ENCODE measurements around the gene SYDE2. TPM values are rescaled to one million over a fixed set of nuclear protein-coding genes. Genes with fewer than 3 reads are reported as not detected.
A peak's percentile ranks its signal among the peaks of the same experiment; 100 is the strongest.
"Not testable (repeated sequence)": the region's sequence is repeated elsewhere in the genome, so short reads cannot be mapped to it uniquely, and the experiment has no call there.

The SYDE2 gene
- total RNA-seq, 1 donor from 2014 or later = 41.7 TPM

DNA sequence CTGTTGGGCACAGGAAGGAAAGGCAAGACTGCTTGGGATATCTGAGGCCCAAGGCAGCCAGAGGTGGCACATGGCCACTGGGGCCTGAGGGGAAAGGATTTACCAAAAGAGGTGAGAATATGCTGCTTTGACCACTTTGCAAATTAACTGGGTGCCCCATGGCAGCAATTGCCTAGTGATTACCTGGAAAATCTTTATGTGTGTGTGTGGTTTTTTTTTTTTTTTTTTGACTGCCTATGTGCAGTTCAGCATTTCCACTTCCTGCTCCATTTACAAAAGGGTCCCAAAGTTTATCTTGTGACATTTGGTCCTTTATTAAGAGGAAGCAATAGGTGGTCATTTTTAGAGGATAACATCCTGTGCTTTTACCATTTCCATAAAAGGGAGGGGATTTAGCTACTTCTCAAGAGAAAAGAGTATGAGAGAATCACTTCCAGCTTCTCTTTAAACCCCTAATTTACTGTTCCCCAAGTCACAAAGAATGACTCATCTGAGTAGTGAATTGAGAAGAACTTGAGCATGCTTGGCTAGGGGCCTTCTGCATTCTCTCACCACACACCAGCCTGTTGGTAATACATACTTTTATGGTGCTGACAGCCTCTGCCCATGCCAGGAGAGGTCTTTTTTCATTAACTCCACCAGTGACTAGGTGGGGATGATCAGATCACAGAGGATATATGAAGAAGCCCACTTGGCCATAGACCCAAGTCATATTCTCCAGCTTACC, 52.1 kb downstream of the SYDE2 start:
- Mint-ChIP-seq H3K27ac (no peak overlapping the region), H3K4me1 (peaks cover 42% of the 10 kb centered on the region), H3K36me3 (peaks cover 4% of the 10 kb centered on the region), H3K27me3 (ENCODE audit: low read depth) (no peaks in the 10 kb centered on the region), H3K4me3 (no peak overlapping the region), H3K9me3 (peaks cover 12% of the 10 kb centered on the region)
- TF ChIP-seq, protein P1, sequence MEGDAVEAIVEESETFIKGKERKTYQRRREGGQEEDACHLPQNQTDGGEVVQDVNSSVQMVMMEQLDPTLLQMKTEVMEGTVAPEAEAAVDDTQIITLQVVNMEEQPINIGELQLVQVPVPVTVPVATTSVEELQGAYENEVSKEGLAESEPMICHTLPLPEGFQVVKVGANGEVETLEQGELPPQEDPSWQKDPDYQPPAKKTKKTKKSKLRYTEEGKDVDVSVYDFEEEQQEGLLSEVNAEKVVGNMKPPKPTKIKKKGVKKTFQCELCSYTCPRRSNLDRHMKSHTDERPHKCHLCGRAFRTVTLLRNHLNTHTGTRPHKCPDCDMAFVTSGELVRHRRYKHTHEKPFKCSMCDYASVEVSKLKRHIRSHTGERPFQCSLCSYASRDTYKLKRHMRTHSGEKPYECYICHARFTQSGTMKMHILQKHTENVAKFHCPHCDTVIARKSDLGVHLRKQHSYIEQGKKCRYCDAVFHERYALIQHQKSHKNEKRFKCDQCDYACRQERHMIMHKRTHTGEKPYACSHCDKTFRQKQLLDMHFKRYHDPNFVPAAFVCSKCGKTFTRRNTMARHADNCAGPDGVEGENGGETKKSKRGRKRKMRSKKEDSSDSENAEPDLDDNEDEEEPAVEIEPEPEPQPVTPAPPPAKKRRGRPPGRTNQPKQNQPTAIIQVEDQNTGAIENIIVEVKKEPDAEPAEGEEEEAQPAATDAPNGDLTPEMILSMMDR (IDR thresholded peaks at IDR 0.05; ENCODE audit: unreplicated experiment) = no peak
- DNase-seq (ENCODE audit: low spot score in 2 of 2, unreplicated experiment in 2 of 2) = no peak

GRCh38 chr1:85146972-85147359, 53.9 kb downstream of the SYDE2 start:
- peaks cover 12% of the 10 kb centered on the region for H3K9me3 Mint-ChIP-seq
- peaks cover 37% of the 10 kb centered on the region for H3K4me1 Mint-ChIP-seq
- H3K27ac Mint-ChIP-seq = peak overlapping the region; percentile 51
- H3K36me3 Mint-ChIP-seq = peaks cover 4% of the 10 kb centered on the region
- H3K4me3 Mint-ChIP-seq = no peak overlapping the region
- no peak for DNase-seq (ENCODE audit: low spot score in 2 of 2, unreplicated experiment in 2 of 2)
- H3K27me3 Mint-ChIP-seq (ENCODE audit: low read depth) = no peaks in the 10 kb centered on the region
- TF ChIP-seq, protein P1 (IDR thresholded peaks at IDR 0.05; ENCODE audit: unreplicated experiment) = peak; percentile 28

GRCh38 chr1:85146298-85146971, 54.4 kb downstream of the SYDE2 start:
- peaks cover 34% of the 10 kb centered on the region for H3K4me1 Mint-ChIP-seq
- H3K9me3 Mint-ChIP-seq = peaks cover 12% of the 10 kb centered on the region
- not testable (repeated sequence) for H3K27me3 Mint-ChIP-seq (ENCODE audit: low read depth); H3K4me3 Mint-ChIP-seq; H3K36me3 Mint-ChIP-seq; DNase-seq (ENCODE audit: low spot score in 2 of 2, unreplicated experiment in 2 of 2); H3K27ac Mint-ChIP-seq

DNA sequence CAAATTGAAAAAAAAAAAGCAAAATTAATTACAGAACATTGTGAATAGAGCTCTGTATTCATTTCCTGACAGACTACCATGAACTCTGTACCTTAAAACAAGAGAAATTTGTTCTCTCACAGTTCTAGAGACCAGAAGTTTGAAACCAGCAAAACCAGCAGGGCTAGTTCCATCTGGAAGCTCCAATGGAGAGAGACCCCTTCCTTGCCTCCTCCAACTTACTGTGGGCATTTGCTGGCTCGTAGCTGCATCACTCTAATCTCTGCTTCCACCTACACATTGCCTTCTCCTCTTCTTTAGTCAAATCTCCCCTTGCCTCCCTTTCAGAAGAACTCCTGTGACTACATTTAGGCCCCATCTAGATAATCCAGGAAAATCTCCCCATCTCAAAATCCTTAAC, 56.5 kb downstream of the SYDE2 start:
- peak overlapping the region; percentile 41 for H3K27ac Mint-ChIP-seq
- H3K9me3 Mint-ChIP-seq = peaks cover 12% of the 10 kb centered on the region
- H3K4me3 Mint-ChIP-seq = no peak overlapping the region
- peaks cover 20% of the 10 kb centered on the region for H3K4me1 Mint-ChIP-seq
- H3K27me3 Mint-ChIP-seq (ENCODE audit: low read depth) = no peaks in the 10 kb centered on the region
- H3K36me3 Mint-ChIP-seq = peaks cover 4% of the 10 kb centered on the region
- DNase-seq (ENCODE audit: low spot score in 2 of 2, unreplicated experiment in 2 of 2) = no peak
- TF ChIP-seq, protein P1 (IDR thresholded peaks at IDR 0.05; ENCODE audit: unreplicated experiment) = no peak

GRCh38 chr1:85142753-85143152, 58.1 kb downstream of the SYDE2 start:
- Mint-ChIP-seq H3K4me1 (peaks cover 16% of the 10 kb centered on the region), H3K27ac (no peak overlapping the region), H3K27me3 (ENCODE audit: low read depth) (no peaks in the 10 kb centered on the region), H3K4me3 (no peak overlapping the region), H3K9me3 (peaks cover 7% of the 10 kb centered on the region), H3K36me3 (peaks cover 4% of the 10 kb centered on the region)
- TF ChIP-seq, protein P1 (IDR thresholded peaks at IDR 0.05; ENCODE audit: unreplicated experiment) = no peak
- no peak for DNase-seq (ENCODE audit: low spot score in 2 of 2, unreplicated experiment in 2 of 2)

DNA sequence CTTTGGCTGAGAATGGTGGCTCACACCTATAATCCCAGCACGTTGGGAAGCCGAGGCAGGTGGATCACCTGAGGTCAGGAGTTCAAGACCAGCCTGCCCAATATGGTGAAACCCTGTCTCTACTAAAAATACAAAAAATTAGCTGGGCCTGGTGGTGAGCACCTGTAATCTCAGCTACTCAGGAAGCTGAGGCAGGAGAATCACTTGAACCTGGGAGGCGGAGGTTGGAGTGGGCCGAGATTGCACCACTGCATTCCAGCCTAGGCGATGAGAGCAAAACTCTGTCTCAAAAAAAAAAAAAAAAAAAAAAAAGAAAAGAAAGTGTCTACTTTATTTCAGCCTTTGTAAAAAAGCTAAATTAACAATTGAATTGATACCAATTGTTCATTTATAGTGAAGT, 62.4 kb downstream of the SYDE2 start:
- H3K27ac Mint-ChIP-seq; H3K27me3 Mint-ChIP-seq (ENCODE audit: low read depth); H3K4me1 Mint-ChIP-seq; H3K36me3 Mint-ChIP-seq; DNase-seq (ENCODE audit: low spot score in 2 of 2, unreplicated experiment in 2 of 2); H3K4me3 Mint-ChIP-seq; H3K9me3 Mint-ChIP-seq: not testable (repeated sequence)

All from mesothelial cell of epicardium (in vitro differentiated cells).